Measurements from ENCODE around the gene PTCRA.

The PTCRA gene

GRCh38 chr6:42974919-42975505 is 59.2 kb downstream of the PTCRA start:
- no peak for DNase-seq
